Chondrocyte (in vitro differentiated cells): Measurements from ENCODE around the gene SND1. TPM values are rescaled to one million over a fixed set of nuclear protein-coding genes. Genes with fewer than 3 reads are reported as not detected.

Experiments used
- DNase-seq: peaks from one replicate; pipeline ENCODE4 v3.0.0; 2021; ENCODE audit warnings: mixed read lengths, low spot score
- H3K27ac Mint-ChIP-seq: one replicate; pipeline ENCODE4 v1.8.0; 2021; ENCODE audit warnings: mild to moderate bottlenecking, moderate library complexity, mixed read lengths; ENCODE audit not compliant: unreplicated experiment
- H3K27me3 Mint-ChIP-seq: 2 replicates; pipeline ENCODE4 v1.8.0; 2021; ENCODE audit warnings: low read depth, mixed read lengths
- H3K36me3 Mint-ChIP-seq: 2 replicates; pipeline ENCODE4 v1.8.0; 2021; ENCODE audit warnings: low read depth, mixed read lengths
- H3K4me1 Mint-ChIP-seq: 2 replicates; pipeline ENCODE4 v1.8.0; 2021; ENCODE audit warnings: low read depth, mild to moderate bottlenecking, mixed read lengths
- H3K4me3 Mint-ChIP-seq: one replicate; pipeline ENCODE4 v1.8.0; 2021; ENCODE audit warnings: mild to moderate bottlenecking, moderate library complexity, mixed read lengths; ENCODE audit not compliant: unreplicated experiment
- H3K9me3 Mint-ChIP-seq: 2 replicates; pipeline ENCODE4 v1.8.0; 2021; ENCODE audit warnings: low read depth, mixed read lengths
- CTCF ChIP-seq: fragments of 200-600 bp; sonication (generic); IDR thresholded peaks from 2 replicates; pipeline ENCODE4 v1.5.0; 2021; ENCODE audit warnings: antibody characterized with exemption, mild to moderate bottlenecking, moderate library complexity
- total RNA-seq: library from RNA; stranded (reverse); gene quantifications from 3 replicates; pipeline ENCODE4 v1.2.1, GENCODE V29; 2021

Gene SND1
- total RNA-seq, 1 donor from 2014 or later = 229 TPM

DNA sequence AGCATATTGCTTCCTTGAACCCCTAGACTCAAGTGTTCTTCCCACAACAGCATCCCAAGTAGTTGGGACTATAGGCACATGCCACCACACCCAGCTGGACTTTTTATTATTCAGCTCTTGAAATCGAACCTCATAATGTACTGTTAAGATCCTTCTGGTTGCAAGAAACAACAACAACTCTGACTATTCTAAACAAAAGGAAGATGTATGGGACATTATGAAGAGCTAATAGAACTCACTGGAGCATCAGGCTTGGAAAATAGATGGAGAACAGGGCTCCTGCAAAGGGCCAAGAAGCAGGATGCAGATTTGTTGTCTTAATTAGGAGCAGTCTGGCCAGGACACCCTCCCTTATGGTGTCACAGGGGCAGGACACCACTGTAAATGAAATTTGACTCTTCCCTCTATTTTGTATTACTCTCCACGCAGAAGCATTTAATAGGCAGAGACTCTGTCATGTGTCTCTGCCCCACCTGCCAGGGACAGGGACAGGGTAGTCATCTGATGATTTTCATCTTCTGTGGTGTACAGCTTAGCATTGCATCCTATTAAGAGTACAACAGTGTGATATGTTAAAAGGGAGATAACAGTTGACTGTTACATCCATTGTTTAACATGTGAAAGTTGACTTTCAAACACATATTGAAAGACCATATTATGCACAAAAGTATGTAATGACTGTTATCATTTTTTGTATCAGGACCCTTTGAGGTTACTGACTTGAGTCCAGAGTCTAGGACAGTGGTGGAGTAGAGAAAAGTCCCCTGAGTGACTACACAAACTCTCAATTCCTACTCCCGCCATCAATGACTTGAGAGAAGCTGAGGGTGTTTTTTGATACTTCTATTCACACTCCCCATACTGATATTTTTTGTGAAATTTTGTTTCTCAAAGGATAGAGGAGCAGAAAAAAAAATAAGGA, 222.0 kb downstream of the SND1 start:
- H3K36me3 Mint-ChIP-seq = no peaks in the 10 kb centered on the region
- no peak for TF ChIP-seq CTCF
- H3K27ac Mint-ChIP-seq = no peak overlapping the region
- no peaks in the 10 kb centered on the region for H3K27me3 Mint-ChIP-seq
- no peak for DNase-seq
- H3K9me3 Mint-ChIP-seq = no peaks in the 10 kb centered on the region
- no peaks in the 10 kb centered on the region for H3K4me1 Mint-ChIP-seq
- H3K4me3 Mint-ChIP-seq = no peak overlapping the region

- no peak for TF ChIP-seq CTCF
- H3K27me3 Mint-ChIP-seq = no peaks in the 10 kb centered on the region
- no peaks in the 10 kb centered on the region for H3K4me1 Mint-ChIP-seq
- no peaks in the 10 kb centered on the region for H3K9me3 Mint-ChIP-seq
- no peak for DNase-seq
- no peak overlapping the region for H3K4me3 Mint-ChIP-seq
- H3K27ac Mint-ChIP-seq = no peak overlapping the region
- H3K36me3 Mint-ChIP-seq = no peaks in the 10 kb centered on the region
Observed at GRCh38 chr7:127874951-127875608, 223.1 kb downstream of the SND1 start.

GRCh38 chr7:127876393-127876792, 224.4 kb downstream of the SND1 start:
- Mint-ChIP-seq H3K36me3 (no peaks in the 10 kb centered on the region), H3K4me3 (no peak overlapping the region), H3K4me1 (no peaks in the 10 kb centered on the region), H3K27ac (no peak overlapping the region), H3K9me3 (no peaks in the 10 kb centered on the region), H3K27me3 (no peaks in the 10 kb centered on the region)
- no peak for DNase-seq
- no peak for TF ChIP-seq CTCF

- H3K4me3 Mint-ChIP-seq = no peak overlapping the region
- no peaks in the 10 kb centered on the region for H3K27me3 Mint-ChIP-seq
- H3K36me3 Mint-ChIP-seq = no peaks in the 10 kb centered on the region
- DNase-seq = no peak
- no peak overlapping the region for H3K27ac Mint-ChIP-seq
- TF ChIP-seq CTCF = no peak
- no peaks in the 10 kb centered on the region for H3K4me1 Mint-ChIP-seq
- no peaks in the 10 kb centered on the region for H3K9me3 Mint-ChIP-seq
Observed at GRCh38 chr7:127877951-127878350, 226.0 kb downstream of the SND1 start.

- Mint-ChIP-seq H3K27me3 (no peaks in the 10 kb centered on the region), H3K27ac (no peak overlapping the region), H3K9me3 (no peaks in the 10 kb centered on the region), H3K4me1 (no peaks in the 10 kb centered on the region), H3K36me3 (no peaks in the 10 kb centered on the region), H3K4me3 (no peak overlapping the region)
- DNase-seq = no peak
- TF ChIP-seq CTCF = no peak
Observed at GRCh38 chr7:127878791-127879190, 226.8 kb downstream of the SND1 start.
